ENCODE data around the gene CARMIL1. TPM values are rescaled to one million over a fixed set of nuclear protein-coding genes. Genes with fewer than 3 reads are reported as not detected.

The CARMIL1 gene
- total RNA-seq, 1 experiment from 2014 or later = 23.6 TPM

GRCh38 chr6:25341203-25341552, 62.0 kb downstream of the CARMIL1 start:
- no peak overlapping the region for H3K4me3 Mint-ChIP-seq

More at GRCh38 chr6:25341203-25341552, 62.0 kb downstream of the CARMIL1 start:
- H3K9me3 ChIP-seq (ENCODE audit: control insufficient read depth, low read depth, low read length) = no peaks in the 10 kb centered on the region
- H3K4me2 ChIP-seq (ENCODE audit: insufficient read depth, insufficient read length, low read length) = no peak overlapping the region
- H3K27ac ChIP-seq (ENCODE audit: insufficient read length, low read depth, low read length) = no peak overlapping the region
- Mint-ChIP-seq H3K27ac (peak overlapping the region; percentile 10 to 94 (median 65); a peak in 6 of 7 replicates), H3K9me3 (no peaks in the 10 kb centered on the region), H3K36me3 (ENCODE audit: insufficient read depth in 1 of 3, low read depth in 3 of 3) (no peaks in the 10 kb centered on the region), H3K27me3 (ENCODE audit: low read depth) (no peaks in the 10 kb centered on the region), H3K4me1 (peaks cover 30 to 44% of the 10 kb centered on the region in 2 experiments)
- no peak overlapping the region for H4K8ac ChIP-seq (replicated peaks; ENCODE audit: insufficient read length, low read depth, low read length)
- peaks cover 12% of the 10 kb centered on the region; the same call in 1 of the 2 replicates for H3K79me2 ChIP-seq (ENCODE audit: insufficient read depth, low read length)
- H2BK15ac ChIP-seq (ENCODE audit: low read depth, low read length) = no peak overlapping the region
- H2BK12ac ChIP-seq (ENCODE audit: insufficient read length, low read depth, low read length) = no peak overlapping the region
- no peaks in the 10 kb centered on the region for H4K20me1 ChIP-seq (ENCODE audit: control insufficient read depth, insufficient read depth, insufficient read length)
- no peak overlapping the region for H3K18ac ChIP-seq (ENCODE audit: insufficient read length, low read depth, low read length)
- H3K9ac ChIP-seq (ENCODE audit: extremely low read depth, insufficient read length, low read length) = no peak overlapping the region
- no peak overlapping the region for H4K91ac ChIP-seq (ENCODE audit: insufficient read length, low read depth, low read length)
- DNase-seq = no peak
- peaks cover 7% of the 10 kb centered on the region for H3K79me1 ChIP-seq (ENCODE audit: insufficient read depth, low read depth, low read length, poor library complexity, severe bottlenecking)
- H3T11ph ChIP-seq (ENCODE audit: low read length) = no peak overlapping the region
- H3K23ac ChIP-seq (ENCODE audit: insufficient read length, low read depth, low read length) = no peak overlapping the region
- H3K56ac ChIP-seq (ENCODE audit: insufficient read length, low read depth, low read length) = no peak overlapping the region
- H2BK20ac ChIP-seq (ENCODE audit: low read depth, low read length, poor library complexity, severe bottlenecking) = no peak overlapping the region
- WGBS (ENCODE audit: extremely low coverage, insufficient read length, low lambda C conversion rate) = no CpG with 5 or more reads among the region's 3 CpGs
- H3K4me1 ChIP-seq (ENCODE audit: insufficient read depth, low read length) = peaks cover 15% of the 10 kb centered on the region
- no peaks in the 10 kb centered on the region for H3K27me3 ChIP-seq (ENCODE audit: insufficient read depth, low read length)
- no peak overlapping the region for H4K5ac ChIP-seq (ENCODE audit: insufficient read length, low read depth, low read length)
- H2BK5ac ChIP-seq (ENCODE audit: insufficient read length, low read length) = no peak overlapping the region
- H3K23me2 ChIP-seq (ENCODE audit: insufficient read length, low read depth, low read length, poor library complexity, severe bottlenecking) = no peaks in the 10 kb centered on the region
- H2AK5ac ChIP-seq (ENCODE audit: insufficient read length, low read length) = no peak overlapping the region
- H3K14ac ChIP-seq (ENCODE audit: insufficient read depth, low read length) = no peak overlapping the region
- H2AFZ ChIP-seq (ENCODE audit: low read length) = no peak overlapping the region
- no peak overlapping the region for H3K4ac ChIP-seq (ENCODE audit: low read depth, low read length)
- no peak for TF ChIP-seq CTCF (conservative IDR thresholded peaks at IDR 0.05)
- no peak overlapping the region for H2BK120ac ChIP-seq (ENCODE audit: low read depth, low read length, poor library complexity, severe bottlenecking)

All from H9 (cell line).